EL (cell line): ENCODE results near the gene SPG11.
"Not testable (repeated sequence)": the region's sequence is repeated elsewhere in the genome, so short reads cannot be mapped to it uniquely, and the experiment has no call there.

ENCODE experiments used
- DNase-seq: peaks from one replicate; pipeline ENCODE4 v3.0.0-alpha.2; 2016

The SPG11 gene

DNA sequence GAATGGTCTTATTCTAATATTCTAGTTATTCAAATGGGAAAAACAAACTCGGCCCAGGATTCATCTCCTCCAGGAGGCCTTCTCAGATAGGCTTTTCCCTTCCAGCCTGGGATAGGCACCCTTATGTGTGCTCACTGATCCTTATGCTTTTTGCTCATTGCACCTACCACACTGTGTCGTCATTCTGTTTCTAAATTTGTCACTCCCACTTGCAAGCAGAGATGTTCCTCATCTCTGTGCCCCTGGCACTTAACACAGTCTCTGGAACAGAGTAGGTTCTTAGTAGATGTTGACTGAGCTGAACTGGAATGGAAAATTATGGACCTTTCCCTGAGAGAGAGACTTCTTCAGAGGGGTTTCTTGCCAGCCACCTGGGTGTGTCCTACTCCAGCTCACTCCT lies 18.7 kb upstream of the SPG11 start:
- DNase-seq: no peak

DNA sequence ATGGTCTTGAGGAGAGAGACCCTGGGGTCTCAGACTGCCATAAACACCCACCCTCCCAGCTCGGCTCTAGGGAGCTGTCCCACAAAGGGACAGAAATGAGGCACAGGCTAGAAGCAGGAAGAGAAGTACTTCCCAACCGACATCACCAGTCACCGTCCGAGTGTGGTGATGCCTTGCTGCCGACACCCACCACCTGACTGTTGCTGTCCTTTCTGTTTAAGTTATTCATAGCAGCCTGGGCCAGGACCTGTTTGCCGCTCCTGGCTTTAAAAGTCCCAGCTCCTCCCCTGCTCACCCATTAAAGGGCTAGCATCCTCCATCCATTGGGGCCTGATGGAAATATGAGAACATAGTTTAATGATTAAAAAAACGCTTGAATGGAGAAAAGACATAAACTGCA lies 13.2 kb upstream of the SPG11 start:
- DNase-seq: no peak

DNA sequence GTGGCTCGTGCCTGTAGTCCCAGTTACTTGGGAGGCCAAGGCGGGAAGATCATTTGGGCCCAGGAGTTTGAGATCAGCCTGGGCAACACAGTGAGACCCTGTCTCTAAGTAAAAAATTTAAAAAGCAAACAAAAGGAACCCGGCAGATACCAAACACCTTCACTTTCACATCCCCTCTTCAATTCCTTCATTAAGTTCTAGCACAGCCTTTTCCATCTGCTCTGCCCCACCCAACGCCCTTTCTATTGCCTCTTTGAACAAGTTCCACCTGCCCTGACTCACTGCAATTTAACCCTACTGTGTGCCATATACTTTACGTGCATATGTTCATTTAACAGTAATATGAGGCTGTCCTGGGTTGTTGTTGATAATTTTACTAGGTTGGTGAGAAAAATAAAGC lies 12.4 kb upstream of the SPG11 start:
- no peak for DNase-seq

DNA sequence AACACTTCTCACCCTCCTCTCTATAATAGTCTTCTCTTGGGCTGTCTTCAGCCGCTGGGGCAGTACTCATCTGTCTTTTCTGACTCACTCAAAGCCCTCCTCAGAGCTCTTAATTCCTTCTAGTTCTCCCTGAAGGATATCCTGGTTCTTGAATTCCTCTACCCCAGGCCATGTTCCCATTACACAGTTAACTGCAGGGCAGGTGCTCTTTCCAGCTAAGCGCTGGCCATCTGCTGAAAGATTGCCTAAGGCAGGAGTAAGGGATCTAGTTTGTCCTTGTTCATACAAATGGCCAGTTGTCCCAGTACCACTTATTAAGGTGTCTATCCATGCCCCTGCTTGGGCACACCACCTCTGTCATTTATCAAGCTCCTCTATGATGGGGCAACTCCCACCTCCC lies 10.2 kb upstream of the SPG11 start:
- no peak for DNase-seq

DNA sequence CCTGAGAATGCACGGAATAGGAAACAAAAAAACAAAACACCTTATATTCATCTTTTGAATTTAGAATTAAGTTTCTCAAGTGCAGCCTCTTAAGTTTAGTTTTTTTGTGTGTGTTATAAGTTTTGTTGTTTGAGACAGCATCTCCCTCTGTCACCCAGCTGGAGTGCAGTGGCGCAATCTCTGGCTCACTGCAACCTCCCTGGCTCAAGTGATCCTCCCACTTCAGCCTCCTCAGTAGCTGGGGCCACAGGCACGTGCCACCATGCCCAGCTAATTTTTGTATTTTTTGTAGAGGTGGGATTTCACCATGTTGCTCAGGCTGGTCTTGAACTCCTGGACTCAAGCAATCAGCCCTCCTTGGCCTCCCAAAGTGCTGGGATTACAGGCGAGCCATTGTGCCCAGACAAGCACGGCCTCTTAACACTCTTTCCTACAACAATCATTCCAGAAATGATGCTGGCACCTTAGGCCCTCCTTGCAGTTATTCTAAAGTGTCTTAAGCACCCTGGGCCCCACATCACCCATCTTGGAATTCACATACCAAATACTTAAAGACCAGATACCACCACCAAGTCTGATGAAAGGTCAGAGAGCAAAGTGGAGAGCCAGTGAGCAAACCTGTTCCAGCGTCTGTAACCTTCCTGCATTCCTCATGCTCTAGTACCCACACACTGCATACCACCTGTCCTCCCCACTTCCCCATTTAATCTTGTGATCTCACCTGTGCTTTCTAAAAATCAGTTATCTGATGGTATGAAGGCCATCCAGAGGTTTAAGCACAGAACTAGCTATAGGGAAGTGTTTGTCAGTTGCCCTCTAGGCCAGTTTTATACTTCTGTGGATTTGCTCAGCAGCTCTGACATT lies 6.9 kb upstream of the SPG11 start:
- no peak for DNase-seq

DNA sequence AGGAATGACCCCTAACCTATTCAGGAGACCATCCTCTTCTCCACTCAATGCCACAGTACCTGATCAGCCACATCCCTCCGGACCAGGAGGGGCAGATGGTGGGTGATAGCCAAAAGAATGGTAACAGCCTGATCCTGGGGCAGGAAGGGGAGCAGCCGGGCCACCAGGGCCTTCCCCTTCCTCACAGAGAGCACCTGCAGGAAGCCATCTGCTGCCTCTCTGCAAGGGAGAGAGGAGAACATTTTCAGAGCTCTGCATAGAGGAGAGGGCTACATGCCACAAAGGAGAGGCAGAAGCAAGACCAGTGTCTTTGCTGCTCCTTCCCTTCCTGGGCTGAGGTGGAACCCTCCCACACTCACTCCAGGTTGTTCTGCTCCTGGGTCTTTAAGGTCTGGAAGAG lies 5.5 kb upstream of the SPG11 start:
- DNase-seq: no peak

DNA sequence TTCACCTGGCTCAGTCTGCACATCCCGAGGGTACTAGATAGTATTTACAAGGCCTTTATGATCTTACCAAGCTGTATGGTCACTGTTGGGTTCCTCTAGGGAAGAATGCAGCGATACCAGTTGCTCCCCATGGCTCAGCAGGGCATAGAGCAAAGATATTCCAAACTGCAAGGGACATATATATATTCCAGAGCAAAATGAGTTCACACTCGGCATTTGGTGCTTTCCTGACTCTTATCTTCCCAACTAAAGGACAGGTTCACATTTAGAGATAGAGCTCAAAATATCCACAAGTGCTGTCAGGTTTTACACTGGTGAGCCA lies 3.5 kb upstream of the SPG11 start:
- no peak for DNase-seq

DNA sequence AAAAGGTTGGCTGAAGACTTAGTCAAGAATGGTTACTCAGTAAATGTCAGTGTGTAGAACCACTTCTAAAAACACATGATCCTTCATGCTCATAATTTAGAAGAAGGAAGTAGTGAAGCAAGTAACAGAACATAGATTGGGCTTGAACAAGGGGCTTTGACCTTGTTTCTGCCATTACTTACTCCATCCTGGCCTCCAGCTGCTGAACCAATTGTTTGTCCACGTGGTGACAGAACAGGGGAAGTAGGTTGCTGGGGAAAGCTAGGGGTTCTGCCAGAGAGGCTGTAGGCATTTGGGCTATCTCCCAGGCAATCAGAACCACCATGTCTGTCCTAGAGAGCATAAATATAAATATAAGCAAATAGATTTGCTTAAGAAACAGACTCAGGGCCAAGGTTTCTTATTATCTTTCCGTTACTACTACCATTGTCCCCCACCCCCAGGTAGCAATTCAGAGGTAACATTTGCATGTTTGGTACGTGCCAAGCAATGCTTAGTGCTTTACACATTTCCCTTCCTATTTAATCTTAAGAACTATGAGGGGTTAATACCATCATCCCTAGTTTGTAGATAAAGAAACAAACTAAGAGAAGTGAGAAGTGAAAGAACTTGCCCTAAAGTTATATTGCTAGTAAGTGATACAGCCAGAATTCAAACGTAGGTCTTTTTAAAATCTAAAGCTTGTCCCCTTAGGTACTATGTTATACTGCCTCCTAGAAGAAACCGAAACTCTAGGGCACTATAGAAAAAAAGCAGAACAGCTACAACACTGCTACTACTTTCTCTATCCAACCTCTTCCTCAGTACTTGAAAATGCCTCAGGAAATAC lies 3.0 kb upstream of the SPG11 start:
- no peak for DNase-seq

DNA sequence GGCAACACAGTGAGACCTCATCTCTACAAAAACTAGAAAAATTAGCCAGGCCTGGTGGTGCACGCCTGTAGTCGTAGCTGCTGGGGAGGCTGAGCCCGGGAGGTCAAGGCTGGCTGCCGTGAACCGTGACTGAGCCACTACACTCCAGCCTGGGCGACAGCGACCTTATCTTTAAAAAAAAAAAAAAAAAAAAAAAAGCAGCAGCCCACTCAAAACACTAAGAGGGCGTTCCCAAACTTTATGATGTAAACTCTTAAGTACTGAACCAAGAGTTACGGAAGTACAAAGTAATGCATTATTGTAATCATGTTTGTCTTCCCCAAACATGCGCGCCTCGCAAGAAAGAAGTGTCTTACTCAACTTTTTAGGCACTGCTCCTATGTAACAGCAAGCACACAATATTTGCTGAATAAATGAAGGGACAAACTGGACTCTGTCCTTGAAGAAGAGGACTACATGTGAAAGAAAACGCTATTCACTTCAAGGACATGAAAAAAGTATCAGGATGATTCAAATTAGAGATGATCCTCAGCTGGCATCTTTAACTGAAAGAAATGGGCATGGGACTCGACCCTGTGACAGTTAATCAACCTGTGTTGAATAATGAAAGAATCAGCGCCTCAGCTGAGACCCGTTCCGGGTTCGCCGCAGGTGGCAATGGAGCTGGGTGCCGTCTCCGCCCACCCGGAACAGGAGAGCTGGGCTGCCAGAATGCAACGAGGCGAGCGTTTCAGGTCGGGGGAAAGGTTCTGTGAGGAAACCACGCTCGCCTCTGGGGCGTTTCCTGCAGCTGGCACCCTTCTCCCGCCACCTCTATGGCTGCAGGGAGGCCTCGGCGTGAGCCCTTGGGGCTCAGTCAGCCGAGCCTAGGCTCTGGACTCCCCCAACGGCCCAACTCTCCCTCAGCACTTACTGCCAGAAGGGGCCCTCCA lies 718 bp downstream of the SPG11 start:
- DNase-seq: peak; percentile 72

DNA sequence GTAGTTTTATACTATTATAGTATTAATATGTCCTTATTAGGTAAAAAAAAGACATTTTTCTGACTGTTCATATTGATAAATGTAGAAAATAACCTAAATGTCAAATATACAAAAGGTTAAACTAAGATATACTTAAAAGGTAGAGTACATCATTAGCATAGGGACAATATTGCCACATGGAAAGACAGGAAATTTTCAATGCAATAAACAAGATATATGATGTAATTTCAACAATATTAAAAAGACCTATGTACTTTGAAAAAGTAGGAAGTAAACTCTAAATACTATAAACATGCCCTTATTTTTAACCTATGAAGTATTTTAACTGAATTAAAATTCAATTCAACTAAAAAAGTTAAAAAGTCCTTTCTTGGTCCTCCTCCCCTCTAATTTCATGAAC lies 1.9 kb downstream of the SPG11 start:
- DNase-seq: no peak

DNA sequence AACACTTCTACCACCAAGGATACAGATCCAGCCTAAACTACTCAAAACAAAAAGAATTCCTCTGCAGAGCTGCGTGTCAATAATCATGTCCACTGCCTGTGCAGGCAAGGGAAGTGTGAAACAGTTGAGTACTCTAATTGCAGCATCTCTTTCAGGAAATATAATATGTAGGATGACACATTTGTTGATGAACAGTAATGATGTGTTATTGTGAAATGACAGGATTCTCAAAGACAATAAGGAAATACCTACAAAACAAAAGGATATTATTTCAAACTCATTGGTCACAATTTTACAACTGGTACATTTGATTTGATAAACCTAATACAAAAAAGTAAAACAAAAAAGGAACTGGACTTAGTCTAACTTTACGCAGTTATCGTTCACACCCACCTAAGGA lies 4.4 kb downstream of the SPG11 start:
- DNase-seq: no peak

DNA sequence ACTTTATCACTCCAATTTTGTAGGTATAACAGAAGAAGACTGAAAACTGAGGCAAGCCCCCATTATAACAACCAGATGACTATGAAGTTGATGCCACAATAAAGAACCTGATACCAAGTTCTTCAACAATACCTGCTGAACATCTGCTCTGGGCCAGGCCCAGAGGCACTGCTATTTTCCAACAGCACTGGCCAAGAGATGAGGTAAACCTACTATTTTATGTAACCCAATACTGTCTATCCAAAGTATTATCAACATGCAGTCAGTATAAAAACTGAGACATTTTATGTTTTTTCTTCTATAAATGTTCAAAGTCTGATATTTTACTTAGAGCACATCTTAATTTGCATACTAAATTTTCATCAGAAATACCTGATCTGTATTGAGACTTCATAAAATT lies 6.1 kb downstream of the SPG11 start:
- DNase-seq: no peak

DNA sequence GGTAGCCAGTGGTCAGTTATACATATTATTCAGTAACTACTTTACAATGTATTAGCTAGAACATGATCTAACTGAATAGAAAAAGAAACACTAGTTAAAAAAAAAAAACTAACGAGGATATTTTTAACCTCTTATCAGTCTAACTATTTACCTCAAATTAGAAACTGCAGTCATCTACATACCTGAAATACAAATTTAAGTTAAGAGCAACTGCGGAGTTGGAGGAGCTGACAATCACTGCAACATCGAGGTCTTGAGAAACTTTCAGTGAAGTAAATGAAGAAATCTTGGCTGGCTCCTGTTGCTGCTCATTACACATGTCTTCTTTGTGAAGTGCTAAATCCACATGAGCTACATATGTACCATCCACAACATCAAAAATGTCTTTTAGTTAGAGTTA lies 6.5 kb downstream of the SPG11 start:
- DNase-seq: no peak

DNA sequence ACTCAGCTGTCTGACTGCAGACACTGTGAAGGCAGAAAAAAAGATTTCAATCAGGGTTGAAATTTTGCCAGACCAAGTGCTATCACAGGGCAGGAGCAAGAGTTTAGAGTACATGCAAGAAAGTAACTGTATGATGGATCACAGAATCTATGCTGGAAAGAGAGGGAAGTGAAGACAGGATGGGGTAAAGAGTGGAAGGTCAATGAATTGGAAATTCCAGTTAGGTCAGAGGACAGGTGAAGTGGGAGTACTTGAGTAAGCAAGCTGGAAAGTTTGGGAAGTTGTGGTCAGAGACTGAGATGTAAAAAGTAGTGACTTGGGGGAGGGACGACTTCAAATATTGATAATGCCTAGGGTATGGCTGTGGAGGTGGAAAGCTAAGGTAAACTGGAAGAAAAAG lies 7.2 kb downstream of the SPG11 start:
- DNase-seq: no peak

DNA sequence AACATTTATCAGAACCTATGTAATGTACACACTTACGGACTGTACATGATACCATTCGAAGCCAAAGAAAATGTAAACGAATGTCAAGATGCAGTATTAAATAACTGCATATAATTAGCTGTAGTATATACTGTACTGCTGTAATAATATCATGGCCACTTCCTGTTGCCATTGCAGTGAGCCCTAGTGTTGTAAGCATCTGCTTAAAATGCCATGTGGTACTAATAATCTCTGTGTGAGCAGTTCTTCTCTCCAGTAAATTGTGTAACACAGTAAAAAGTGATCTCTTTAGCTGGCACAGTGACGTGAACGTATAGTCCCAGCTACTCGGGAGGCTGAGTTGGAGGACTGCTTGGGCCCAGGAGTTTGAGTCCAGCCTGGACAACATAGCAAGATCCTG lies 8.6 kb downstream of the SPG11 start:
- DNase-seq: no peak

DNA sequence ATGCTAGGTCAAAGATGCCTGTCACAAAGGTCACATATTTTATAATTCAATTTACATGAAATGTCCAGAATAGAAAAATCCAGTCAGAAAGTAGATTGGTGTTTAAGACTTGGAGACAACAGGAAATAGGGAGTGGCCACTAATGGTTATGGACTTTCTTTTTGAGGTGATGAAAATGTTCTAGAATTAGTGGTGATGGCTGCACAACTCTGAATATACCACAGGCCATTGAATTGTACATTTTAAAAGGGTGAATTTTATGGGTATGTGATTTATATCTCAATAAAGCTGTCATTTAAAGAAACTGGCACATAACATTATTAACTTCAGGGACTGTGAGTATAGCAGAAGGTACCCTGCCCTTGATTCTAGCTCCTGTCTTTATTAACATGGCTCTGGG lies 15.8 kb downstream of the SPG11 start:
- DNase-seq: no peak

DNA sequence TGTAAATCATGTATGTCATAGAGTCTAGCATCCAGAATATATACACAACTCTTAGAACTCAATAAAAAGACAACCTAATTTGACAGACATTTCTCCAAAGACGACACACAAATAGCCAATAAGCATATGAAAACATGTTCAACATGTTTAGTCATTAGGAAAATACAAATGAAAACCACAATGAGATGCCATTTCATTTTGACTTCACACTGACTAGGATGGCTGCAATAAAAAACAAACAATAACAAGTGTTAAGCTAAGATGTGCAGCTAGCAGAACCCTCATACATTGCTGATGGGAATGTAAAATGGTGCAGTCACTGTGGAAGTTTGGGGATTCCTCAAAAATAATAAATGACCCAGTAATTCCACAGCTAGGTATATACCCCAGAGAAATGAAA lies 16.4 kb downstream of the SPG11 start:
- no peak for DNase-seq

DNA sequence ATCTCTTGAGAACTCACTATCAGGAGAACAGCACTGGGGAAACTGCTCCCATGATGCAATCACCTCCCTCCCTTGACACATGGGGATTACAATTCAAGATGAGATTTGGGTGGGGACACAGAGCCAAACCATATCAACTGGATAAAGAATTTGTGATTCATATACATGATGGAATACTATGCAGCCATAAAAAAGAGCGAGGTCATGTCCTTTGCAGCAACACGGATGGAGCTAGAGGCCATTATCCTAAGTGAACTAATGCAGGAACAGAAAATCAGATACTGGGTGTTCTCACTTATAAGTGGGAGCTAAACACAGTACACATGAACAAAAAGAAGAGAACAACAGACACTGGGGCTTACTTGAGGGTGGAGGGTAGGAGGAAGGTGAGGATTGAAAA lies 17.0 kb downstream of the SPG11 start:
- DNase-seq: no peak

DNA sequence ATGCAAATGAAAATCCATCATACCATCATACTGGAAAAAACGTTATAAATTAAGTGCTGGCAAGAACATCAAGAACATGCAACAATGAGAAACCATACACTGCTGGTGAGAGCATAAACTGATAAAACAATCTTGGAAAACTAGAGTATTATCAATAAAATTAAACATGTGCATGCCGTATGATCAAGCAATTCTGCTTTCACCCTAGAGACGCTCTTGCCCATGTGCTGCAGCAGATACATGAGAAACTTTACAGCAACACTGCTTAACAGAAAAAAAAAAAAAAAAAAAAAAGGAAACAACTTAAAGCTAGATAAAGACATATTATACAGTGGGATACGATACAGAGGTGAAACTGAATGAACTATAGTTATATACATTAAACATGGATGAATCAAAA lies 21.8 kb downstream of the SPG11 start:
- DNase-seq: no peak

DNA sequence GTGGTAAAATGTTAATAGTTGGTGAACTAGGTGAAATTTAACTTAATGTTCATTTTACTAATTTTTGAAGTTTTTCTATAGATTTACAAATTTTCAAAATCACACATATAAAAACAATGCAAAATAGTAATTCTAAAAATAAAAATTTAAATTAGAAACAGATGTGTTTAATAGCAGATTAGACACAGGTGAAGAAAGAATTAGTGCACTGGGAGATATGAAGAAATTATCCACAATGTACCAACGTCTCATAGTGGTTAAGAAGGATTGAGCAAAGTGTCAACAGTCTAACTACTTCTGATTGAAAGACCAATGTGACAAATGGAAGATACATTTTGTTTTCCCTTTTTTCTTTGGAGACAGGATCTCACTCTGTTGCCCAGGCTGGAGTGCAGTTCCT lies 26.5 kb downstream of the SPG11 start:
- no peak for DNase-seq

DNA sequence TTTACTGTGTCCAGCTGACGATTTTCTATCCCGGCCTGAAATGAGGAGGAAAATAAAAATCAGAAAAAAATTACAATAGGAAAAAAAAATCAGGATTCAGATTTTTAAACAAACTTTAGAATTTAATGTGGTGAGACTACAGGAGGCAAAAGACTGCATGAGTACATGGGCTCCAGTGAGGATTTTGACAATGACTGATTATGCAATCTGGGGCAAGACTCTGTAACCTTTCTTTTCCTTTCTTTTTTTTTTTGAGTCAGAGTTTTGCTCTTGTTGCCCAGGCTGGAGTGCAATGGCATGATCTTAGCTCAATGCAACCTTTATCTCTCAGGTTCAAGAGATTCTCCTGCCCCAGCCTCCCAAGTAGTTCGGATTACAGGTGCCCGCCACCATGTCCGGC lies 29.9 kb downstream of the SPG11 start:
- DNase-seq: peak; percentile 52

DNA sequence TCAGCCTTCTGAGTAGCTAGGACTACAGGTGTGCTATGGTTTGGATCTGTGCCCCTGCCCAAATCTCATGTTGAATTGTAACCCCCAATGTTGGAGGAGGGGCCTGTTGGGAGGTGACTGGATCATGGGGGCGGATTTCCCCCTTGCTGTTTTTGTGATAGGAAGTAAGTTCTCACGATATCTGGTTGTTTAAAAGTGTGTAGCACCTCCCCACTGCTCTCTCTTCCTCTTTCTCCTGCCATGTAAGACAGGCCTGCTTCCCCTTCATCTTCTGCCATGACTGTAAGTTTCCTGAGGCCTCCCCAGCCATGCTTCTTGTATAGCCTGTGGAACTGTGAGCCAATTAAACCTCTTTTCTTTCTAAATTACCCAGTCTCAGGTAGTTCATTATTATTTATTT lies 38.2 kb downstream of the SPG11 start:
- DNase-seq: not testable (repeated sequence)

DNA sequence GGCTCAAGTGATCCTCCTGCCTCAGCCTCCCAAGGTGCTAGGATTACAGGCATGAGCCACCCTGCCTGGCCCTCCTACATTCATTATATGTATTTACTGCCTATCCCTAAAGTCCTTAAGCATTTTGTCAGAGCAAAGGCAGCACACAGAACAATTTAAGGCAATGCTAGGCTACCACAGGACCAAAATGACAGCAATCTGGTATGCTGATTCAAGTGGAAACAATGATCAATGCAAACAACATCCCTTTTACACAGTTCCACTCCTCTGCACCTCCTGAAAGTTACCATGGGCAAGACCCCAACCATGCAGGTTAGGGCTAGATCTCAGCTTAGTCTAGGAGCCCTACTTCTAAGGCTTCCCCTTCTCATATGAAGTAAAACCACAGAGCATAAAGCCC lies 40.3 kb downstream of the SPG11 start:
- DNase-seq: no peak

DNA sequence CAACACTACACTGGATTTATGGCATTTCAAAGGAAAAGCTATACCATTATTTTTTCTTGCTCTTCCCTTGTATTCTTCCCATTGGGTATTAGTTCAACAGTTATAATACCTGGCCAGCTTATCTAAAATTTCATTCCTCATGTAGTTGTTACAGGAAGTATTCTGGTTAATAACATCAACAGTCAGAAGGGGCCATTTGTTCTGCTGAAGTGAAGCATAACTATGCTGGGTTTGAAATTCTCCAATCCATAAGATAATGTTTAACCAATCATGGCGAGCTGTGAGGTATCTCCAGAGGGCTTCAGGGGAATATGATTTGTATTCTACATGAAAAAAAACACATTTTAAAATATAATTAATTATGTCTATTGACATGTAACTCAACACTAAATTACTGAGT lies 43.4 kb downstream of the SPG11 start:
- DNase-seq: no peak
